ENCODE data around the gene SRGAP3. TPM values are rescaled to one million over a fixed set of nuclear protein-coding genes. Genes with fewer than 3 reads are reported as not detected.

SRGAP3 gene
- total RNA-seq, 1 donor, result 2.5 TPM

- Histone ChIP-seq H3K36me3 (ENCODE audit: insufficient read depth, low read length) (no peaks in the 10 kb centered on the region), H3K79me2 (ENCODE audit: insufficient read depth, low read length) (no peaks in the 10 kb centered on the region), H3K4me2 (ENCODE audit: insufficient read depth, low read length) (no peak overlapping the region), H3K27ac (ENCODE audit: low read depth, low read length) (no peak overlapping the region), H3K4me1 (ENCODE audit: insufficient read depth, low read length) (no peaks in the 10 kb centered on the region), H3K9me3 (ENCODE audit: low read depth, low read length) (no peaks in the 10 kb centered on the region), H3K4me3 (ENCODE audit: insufficient read depth, low read length) (no peak overlapping the region), H3K27me3 (ENCODE audit: insufficient read depth, low read length) (no peaks in the 10 kb centered on the region), H4K20me1 (ENCODE audit: insufficient read depth, low read length) (no peaks in the 10 kb centered on the region), H2AFZ (ENCODE audit: low read length) (no peak overlapping the region)
- DNase-seq (ENCODE audit: insufficient read length, low spot score, missing footprints), result no peak
- TF ChIP-seq CTCF (IDR thresholded peaks at IDR 0.05; ENCODE audit: extremely low read depth, low read depth, low read length), result no peak
These were observed 128.0 kb downstream of the SRGAP3 start for GRCh38 chr3:9121366-9122001.

- no peaks in the 10 kb centered on the region for H3K27me3 ChIP-seq (ENCODE audit: insufficient read depth, low read length)
- no peak for TF ChIP-seq CTCF (IDR thresholded peaks at IDR 0.05; ENCODE audit: extremely low read depth, low read depth, low read length)
- H3K27ac ChIP-seq (ENCODE audit: low read depth, low read length), result no peak overlapping the region
- no peaks in the 10 kb centered on the region for H4K20me1 ChIP-seq (ENCODE audit: insufficient read depth, low read length)
- no peaks in the 10 kb centered on the region for H3K36me3 ChIP-seq (ENCODE audit: insufficient read depth, low read length)
- H3K79me2 ChIP-seq (ENCODE audit: insufficient read depth, low read length), result no peaks in the 10 kb centered on the region
- no peak overlapping the region for H3K4me3 ChIP-seq (ENCODE audit: insufficient read depth, low read length)
- no peak overlapping the region for H3K4me2 ChIP-seq (ENCODE audit: insufficient read depth, low read length)
- no peaks in the 10 kb centered on the region for H3K9me3 ChIP-seq (ENCODE audit: low read depth, low read length)
- no peaks in the 10 kb centered on the region for H3K4me1 ChIP-seq (ENCODE audit: insufficient read depth, low read length)
- no peak for DNase-seq (ENCODE audit: insufficient read length, low spot score, missing footprints)
- no peak overlapping the region for H2AFZ ChIP-seq (ENCODE audit: low read length)
These were observed 130.1 kb downstream of the SRGAP3 start for GRCh38 chr3:9119331-9119730.

GRCh38 chr3:9118222-9118621 is 131.2 kb downstream of the SRGAP3 start:
- DNase-seq (ENCODE audit: insufficient read length, low spot score, missing footprints), result no peak
- no peaks in the 10 kb centered on the region for H3K36me3 ChIP-seq (ENCODE audit: insufficient read depth, low read length)
- no peak overlapping the region for H3K4me3 ChIP-seq (ENCODE audit: insufficient read depth, low read length)
- no peak overlapping the region for H2AFZ ChIP-seq (ENCODE audit: low read length)
- H3K27ac ChIP-seq (ENCODE audit: low read depth, low read length), result no peak overlapping the region
- no peaks in the 10 kb centered on the region for H3K4me1 ChIP-seq (ENCODE audit: insufficient read depth, low read length)
- no peaks in the 10 kb centered on the region for H3K27me3 ChIP-seq (ENCODE audit: insufficient read depth, low read length)
- H3K9me3 ChIP-seq (ENCODE audit: low read depth, low read length), result no peaks in the 10 kb centered on the region
- no peak overlapping the region for H3K4me2 ChIP-seq (ENCODE audit: insufficient read depth, low read length)
- no peaks in the 10 kb centered on the region for H4K20me1 ChIP-seq (ENCODE audit: insufficient read depth, low read length)
- no peak for TF ChIP-seq CTCF (IDR thresholded peaks at IDR 0.05; ENCODE audit: extremely low read depth, low read depth, low read length)
- H3K79me2 ChIP-seq (ENCODE audit: insufficient read depth, low read length), result no peaks in the 10 kb centered on the region

GRCh38 chr3:9117220-9117619 is 132.2 kb downstream of the SRGAP3 start:
- Histone ChIP-seq H3K9me3 (ENCODE audit: low read depth, low read length) (no peaks in the 10 kb centered on the region), H2AFZ (ENCODE audit: low read length) (no peak overlapping the region), H3K4me2 (ENCODE audit: insufficient read depth, low read length) (no peak overlapping the region), H3K4me1 (ENCODE audit: insufficient read depth, low read length) (no peaks in the 10 kb centered on the region), H3K36me3 (ENCODE audit: insufficient read depth, low read length) (no peaks in the 10 kb centered on the region), H3K27me3 (ENCODE audit: insufficient read depth, low read length) (no peaks in the 10 kb centered on the region), H3K79me2 (ENCODE audit: insufficient read depth, low read length) (no peaks in the 10 kb centered on the region), H4K20me1 (ENCODE audit: insufficient read depth, low read length) (no peaks in the 10 kb centered on the region), H3K27ac (ENCODE audit: low read depth, low read length) (no peak overlapping the region), H3K4me3 (ENCODE audit: insufficient read depth, low read length) (no peak overlapping the region)
- DNase-seq (ENCODE audit: insufficient read length, low spot score, missing footprints), result no peak
- no peak for TF ChIP-seq CTCF (IDR thresholded peaks at IDR 0.05; ENCODE audit: extremely low read depth, low read depth, low read length)
